KOPT-K1 (cell line): ENCODE measurements around the gene ARL2BP.

Source experiments
- H3K27ac ChIP-seq: fragments of 200-600 bp; sonication (generic); 2 replicates; pipeline ENCODE4 v1.5.1; 2016; ENCODE audit warnings: antibody characterized with exemption, mild to moderate bottlenecking, low read depth, low read length; ENCODE audit not compliant: poor library complexity, severe bottlenecking
- H3K36me3 ChIP-seq: fragments of 200-600 bp; sonication (generic); 2 replicates; pipeline ENCODE4 v1.5.1; 2017; ENCODE audit warnings: antibody characterized with exemption, mild to moderate bottlenecking, low read length, moderate library complexity; ENCODE audit not compliant: insufficient read depth
- H3K9me3 ChIP-seq: fragments of 200-600 bp; sonication (generic); 2 replicates; pipeline ENCODE4 v1.5.1; 2017; ENCODE audit warnings: antibody characterized with exemption, low read length, mild to moderate bottlenecking; ENCODE audit not compliant: insufficient read depth, poor library complexity, severe bottlenecking

The ARL2BP gene

DNA sequence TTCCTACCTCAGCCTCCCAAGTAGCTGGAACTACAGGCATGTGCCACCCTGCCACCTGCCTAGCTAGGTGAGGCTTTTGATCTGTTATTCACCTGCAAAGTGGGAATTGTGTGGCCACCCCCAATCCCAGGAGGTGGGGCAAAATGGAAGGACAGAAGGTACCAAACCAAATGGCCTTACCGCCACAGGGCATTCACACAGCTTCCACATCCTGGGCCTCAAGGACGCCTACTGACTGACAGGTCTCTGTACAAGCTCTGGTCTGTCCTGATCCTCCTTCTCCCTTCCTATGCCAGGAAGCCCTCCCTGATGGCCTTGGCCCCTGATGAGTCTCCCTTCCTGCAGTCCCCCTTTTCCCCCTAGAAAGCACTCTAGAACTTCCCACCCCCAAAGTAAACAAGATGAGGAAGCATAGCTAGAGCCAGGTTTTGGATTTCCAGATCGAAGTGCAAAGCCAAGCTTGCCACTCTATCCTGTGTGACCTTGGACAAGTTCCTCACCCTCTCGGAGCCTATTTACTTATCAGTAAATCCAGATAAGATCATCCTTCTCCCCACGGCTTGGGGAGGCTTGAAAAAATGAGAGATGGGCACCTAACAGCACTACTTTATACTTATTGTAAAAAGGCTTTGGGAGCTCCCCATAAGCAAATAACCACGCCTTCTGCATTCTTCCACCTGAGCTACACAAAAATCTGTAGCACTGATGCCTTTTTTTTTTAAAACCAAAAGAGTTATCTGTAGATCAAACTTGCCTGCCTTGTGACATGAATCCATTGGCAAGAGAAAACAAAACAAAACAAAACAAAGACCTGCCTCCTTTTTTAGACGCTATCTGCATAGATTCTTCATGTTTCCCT, 35.0 kb downstream of the ARL2BP start:
- H3K36me3 ChIP-seq, result no peaks in the 10 kb centered on the region
- H3K9me3 ChIP-seq, result no peaks in the 10 kb centered on the region
- H3K27ac ChIP-seq, result no peak overlapping the region

DNA sequence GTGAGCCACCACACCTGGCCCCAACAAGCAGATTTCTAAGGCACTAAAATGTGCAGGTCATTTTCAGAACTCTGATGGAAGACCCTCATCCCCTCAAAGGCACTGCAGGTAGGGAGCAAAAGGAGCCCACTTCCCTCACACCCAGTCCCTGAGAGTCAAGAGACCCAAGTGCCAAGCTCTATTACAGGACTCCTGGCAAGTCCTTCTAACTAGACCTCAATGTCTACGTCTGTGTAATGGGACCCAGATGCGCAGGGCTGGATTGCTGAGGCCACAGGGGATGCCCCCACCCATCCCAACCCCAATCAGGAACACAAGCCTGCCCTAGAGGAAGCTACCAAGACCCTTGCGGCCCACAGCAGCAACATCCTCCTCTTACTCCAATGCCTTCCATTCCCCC, 36.7 kb downstream of the ARL2BP start:
- H3K9me3 ChIP-seq, result no peaks in the 10 kb centered on the region
- H3K27ac ChIP-seq, result no peak overlapping the region

DNA sequence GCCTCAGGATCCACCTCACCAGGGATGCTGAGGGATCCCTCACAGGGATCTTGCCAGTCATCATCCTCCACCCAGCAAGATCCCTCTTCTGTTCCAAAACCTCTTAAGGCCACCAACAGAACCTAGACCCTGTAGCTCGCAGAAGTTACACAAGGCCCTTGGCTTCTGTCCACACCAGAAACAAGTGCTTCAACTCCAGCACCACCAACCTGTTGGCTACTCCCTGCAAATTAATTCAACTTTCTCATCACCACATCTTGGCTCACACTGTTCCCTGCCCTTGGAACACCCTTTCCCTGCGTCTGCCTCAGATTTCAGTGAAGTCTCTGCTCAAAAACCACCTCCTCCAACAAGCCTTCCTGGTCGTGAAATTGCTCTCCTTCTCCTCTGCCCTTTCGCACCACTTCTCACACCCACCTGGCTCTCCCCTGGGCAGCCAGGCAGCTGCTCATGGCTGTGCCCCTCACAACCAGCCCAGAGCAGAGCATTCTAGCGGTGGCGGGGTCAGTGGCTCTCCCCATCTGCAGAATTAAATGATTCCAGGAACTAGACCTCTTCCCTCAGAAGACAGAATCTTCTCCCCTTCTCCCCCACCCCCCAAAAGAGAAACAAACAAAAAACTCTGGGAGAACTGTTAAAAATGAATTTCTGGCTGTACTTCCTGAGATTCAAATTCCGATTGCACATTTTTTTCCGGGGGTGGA, 37.6 kb downstream of the ARL2BP start:
- Histone ChIP-seq H3K36me3 (no peaks in the 10 kb centered on the region), H3K9me3 (no peaks in the 10 kb centered on the region), H3K27ac (no peak overlapping the region)

More for the DNA sequence above, 36.7 kb downstream of the ARL2BP start:
- H3K36me3 ChIP-seq, result no peaks in the 10 kb centered on the region

DNA sequence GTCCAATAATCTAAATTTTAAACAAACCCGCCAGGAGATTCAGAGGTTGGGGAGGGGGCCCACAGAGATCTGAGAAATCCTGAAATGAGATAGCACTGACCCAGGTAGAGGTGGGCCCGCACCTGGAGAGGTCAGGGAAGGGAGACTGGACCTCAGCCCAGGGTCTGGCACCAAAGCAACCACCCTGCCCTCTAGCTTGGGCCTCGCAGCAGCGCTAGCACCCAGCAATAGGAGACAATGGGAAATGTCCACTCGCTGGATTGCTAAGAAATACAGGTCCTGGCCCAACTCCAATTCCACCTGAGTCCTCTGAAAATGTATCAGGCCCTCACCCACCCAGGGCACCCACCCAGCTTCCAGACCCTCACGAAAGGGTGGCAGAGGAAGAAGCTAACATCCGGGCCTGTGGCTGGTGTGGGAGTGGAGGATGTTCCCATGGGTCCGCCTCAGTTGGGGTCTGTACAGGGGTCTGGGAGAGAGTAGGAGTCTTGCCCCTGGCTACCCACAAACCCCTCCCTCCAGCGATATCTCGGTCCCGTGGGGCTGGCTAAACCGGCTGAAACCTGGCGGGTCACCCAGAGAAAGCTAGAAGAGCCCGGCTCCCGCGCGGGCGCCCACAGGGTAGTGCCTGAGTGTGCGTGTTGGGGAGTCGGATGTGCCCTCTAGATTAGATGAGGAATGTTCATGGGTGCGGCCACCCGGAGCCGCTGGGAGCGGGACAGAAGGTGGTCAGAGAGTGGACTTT, 38.3 kb downstream of the ARL2BP start:
- no peaks in the 10 kb centered on the region for H3K36me3 ChIP-seq
- H3K27ac ChIP-seq, result no peak overlapping the region
- no peaks in the 10 kb centered on the region for H3K9me3 ChIP-seq

DNA sequence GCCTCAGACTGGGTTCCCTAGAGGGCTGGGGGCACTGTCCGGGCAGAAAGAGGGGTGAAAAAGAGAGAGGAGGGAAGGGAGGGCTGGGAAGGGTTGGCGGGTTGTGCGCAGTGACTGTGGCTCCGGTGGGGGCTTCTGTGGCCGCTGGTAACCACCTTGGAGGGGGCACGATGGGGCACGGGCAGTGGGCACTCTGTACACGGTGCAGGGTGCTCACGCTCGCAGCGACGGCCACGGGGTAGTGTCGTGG, 38.8 kb downstream of the ARL2BP start:
- no peak overlapping the region for H3K27ac ChIP-seq
- no peaks in the 10 kb centered on the region for H3K9me3 ChIP-seq
- no peaks in the 10 kb centered on the region for H3K36me3 ChIP-seq

DNA sequence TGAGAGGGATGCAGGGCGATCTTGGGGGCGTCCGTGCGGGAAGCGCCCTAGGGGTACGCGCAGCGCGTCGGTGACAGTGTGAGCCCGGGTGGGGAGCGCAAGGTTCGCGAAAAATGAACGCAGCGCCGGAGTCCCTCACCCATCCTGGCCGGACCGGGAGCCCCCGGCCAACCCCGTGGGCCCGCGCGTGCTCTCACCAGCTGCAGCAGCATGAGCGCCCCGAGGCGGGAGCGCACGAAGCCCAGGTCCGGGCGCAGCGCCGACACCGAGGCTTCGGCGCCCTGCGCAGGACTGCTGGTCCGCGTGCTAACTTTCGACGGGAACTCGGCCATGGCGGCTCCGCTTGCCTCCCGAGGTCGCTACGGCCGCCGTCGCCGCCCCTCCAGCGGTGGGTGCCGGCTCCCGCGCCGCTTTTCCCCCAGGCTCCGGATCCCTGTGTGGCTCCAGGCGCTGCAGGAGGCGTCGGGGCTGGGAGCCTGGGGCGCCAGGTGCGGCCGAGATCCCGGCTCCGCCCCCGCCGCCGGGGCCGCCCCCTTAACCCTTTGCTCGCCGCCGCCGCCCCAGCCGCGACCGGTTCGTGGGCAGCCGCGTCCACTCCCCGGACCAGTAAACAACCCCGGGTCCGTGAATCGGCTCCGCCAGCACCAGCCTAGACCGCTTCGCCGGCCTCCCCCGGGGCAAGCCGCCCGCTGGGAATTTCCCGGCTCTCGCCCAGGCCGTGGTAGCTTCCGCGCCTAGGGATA, 39.3 kb downstream of the ARL2BP start, which contains the start of gene PLLP:
Gene PLLP (minus strand): TSS at position 464 of the 743 bp plus-strand sequence. CDS start 132 bp downstream, at position 332.
- no peak within 1 kb of the TSS for H3K27ac ChIP-seq
- no peaks in the 10 kb centered on the region for H3K9me3 ChIP-seq
- no peaks in the 10 kb centered on the region for H3K36me3 ChIP-seq

DNA sequence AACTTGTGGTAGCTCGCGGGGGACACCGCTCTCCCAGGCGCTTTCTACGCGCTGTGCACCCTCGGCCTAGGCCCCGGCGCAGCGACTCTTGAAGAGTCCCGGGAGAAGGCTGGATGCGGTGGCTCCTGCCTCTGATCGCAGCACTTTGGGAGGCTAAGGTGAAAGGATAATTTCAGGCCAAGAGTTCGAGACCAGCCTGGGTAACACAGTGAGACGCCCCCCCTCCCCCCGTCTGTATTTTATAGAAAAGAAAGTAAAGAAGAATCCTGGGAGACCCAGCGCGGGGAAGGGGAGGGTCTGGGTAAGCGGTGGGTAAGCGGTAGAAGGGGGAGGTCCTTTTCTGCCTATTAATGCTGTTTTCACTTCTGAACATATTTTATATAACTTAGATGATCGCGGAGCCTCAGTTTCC, 39.9 kb downstream of the ARL2BP start:
- Histone ChIP-seq H3K9me3 (no peaks in the 10 kb centered on the region), H3K36me3 (no peaks in the 10 kb centered on the region), H3K27ac (no peak overlapping the region)

DNA sequence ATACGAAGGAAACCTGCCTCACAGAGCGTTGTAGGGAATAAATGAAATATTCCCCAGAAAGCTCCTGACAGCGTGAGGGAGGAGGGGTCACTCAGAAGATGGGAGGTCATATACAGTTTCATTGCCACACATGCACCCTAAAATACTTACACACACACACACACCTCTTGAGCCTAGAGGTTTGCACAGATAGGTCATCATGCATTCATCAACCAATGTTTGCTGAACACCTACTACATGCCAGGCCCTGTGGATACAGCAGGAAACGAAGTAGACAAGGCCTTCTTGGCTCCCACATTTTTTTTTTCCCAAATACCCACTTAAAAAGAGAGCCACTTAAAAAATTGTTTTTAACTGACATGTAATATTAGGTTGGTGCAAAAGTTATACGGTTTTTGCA, 40.3 kb downstream of the ARL2BP start:
- Histone ChIP-seq H3K36me3 (no peaks in the 10 kb centered on the region), H3K27ac (no peak overlapping the region), H3K9me3 (no peaks in the 10 kb centered on the region)

DNA sequence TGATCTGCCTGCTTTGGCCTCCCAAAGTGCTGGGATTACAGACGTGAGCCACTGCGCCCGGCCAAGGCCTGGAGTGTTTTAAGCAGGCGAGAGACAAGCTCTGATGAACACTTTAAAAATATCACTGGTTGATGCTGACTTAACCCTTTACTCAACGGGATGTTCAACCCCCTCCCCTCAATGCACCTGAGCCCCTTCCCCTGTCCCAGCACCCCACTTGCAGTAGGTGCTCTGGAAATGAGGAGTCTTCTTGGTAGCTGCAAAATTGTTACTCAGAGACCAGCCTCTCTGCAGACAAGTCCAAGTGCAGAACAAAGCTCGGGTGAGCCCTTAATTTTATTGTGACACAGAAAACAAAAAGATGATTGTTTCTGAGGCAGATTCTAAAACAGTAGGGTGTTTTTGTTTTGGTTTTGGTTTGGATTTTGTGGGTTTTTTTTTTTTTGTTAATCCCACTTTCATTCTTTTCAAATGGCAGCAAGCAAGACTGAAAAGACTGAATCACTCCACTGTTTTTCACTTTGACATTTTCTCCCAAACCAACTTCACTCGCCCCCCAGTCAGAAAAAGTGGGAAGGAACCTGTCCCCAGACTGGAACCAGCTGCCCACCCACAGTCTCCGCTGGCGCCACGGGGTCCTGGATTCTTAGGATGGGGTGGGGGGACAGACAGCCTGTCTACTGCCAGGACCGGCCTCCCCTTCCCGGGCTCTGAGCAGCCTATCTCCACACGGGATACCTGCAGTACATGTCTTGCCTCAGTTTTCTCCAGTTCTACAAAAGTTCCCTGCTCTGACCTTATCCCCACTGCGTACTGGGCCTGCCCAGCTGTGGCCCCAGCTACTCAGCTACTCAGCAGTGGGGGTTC, 44.6 kb downstream of the ARL2BP start:
- Histone ChIP-seq H3K9me3 (no peaks in the 10 kb centered on the region), H3K27ac (peak overlapping the region; percentile 23), H3K36me3 (no peaks in the 10 kb centered on the region)

DNA sequence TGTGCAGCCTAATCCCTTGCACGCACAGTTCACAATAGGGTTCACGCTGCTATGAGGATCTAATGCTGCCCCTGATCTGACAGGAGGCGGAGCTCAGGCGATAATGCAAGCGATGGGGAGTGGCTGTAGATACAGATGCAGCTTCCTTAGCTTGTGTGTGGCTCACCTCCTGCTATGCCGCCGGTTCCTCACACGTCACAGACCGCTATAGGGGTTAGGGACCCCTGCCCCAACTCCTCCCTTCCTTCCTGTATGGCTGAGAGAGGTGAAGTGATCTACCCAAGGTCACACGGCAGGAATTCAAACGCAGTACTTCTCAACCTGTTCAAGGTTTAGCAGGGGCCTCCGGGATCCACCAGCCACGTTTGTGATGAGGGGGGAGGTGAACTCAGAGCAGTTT, 52.8 kb downstream of the ARL2BP start:
- Histone ChIP-seq H3K9me3 (no peaks in the 10 kb centered on the region), H3K36me3 (no peaks in the 10 kb centered on the region), H3K27ac (peak overlapping the region; percentile 68)

DNA sequence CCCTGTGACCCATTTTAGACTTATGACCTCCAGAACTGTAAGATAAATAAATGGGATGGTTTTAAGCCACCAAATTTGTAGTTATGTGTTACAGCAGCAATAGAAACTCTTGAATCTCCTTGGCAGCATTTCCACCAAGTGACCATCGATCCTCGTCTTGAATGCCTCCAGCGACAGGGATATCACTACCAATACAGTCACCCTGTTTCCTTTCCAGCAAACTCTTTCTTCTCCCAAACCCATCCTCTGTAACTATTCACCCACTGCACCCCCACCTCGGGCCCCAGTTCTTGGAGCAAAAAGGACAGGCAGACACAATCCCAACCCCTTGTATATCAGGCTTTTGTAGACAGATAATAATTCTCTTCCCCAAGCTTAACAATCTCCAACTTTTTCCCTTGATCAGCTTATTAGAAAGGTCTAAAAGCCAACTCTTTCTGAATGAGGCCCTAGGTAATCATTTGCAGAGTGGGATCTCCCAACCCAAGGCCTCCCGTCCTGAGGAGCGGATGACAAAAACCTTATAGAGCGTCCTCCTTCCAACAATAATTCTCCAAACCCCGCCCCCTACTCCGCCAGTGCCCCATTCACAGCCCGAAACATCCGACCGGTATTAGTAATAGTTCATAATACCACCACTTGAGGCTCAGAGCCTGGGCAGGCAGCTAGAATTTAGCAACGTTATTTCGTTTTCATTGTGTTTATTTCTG, 54.1 kb downstream of the ARL2BP start:
- Histone ChIP-seq H3K27ac (peak overlapping the region; percentile 68), H3K36me3 (no peaks in the 10 kb centered on the region), H3K9me3 (no peaks in the 10 kb centered on the region)

DNA sequence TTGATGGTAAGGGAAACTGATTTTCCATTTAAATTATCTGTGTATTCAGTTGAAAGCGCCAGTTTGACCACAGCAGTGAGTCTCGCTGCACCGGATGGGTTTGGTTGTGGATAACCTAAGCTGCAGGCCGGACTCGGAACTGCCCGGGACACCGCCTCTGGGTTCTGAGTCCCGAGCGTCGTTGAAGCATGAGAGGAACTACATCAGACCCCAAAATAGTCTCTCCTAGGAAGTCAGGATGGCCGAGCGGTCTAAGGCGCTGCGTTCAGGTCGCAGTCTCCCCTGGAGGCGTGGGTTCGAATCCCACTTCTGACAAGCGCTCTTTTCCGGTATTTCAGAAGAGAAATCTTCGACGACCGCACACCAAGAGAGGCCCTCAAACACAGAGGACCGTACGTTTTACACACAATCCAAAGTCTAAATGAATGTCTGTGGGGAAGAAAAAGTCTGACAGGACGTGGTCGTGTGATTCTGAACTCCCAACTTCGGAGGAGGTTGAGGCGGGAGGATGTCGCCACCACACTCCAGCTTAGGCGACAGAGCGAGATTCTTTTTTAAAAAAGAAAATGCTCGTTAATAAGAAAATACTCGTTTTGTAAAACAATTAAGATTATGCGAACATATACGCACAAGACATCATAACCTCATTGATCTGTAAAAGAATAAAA, 54.8 kb downstream of the ARL2BP start:
- no peaks in the 10 kb centered on the region for H3K9me3 ChIP-seq
- H3K27ac ChIP-seq, result peak overlapping the region; percentile 68
- no peaks in the 10 kb centered on the region for H3K36me3 ChIP-seq

DNA sequence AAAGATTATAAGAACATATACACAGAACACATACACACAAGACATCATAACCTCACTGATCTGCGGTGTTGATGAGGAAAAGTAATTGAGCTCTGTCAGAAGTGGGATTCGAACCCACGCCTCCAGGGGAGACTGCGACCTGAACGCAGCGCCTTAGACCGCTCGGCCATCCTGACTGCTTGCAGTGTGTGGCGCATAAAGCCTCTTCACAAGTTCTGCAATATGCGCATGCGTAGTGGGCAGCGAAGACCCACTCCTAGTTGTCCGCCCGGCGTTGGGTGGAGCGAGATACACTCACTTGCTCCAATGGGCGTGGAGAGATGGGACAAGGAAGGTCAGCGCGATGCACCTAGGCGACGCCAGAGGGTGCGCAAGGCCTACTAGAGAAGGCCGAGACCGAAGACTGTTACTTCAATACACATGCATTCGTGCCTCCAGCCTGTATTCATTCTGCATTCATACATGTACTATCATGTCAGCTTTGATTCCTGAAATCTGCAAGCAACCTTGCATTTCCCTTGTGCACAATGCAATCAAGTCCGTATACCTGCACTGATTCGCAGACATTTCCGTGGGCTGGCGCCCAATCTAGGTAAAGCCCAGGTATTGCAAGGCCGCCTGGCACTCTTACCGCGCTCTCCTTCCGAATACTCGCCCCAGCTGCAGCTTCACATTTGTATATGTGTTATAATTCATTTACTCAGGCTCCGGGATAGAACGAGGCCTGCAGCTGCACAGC, 55.5 kb downstream of the ARL2BP start:
- Histone ChIP-seq H3K27ac (peak overlapping the region; percentile 68), H3K36me3 (no peaks in the 10 kb centered on the region), H3K9me3 (no peaks in the 10 kb centered on the region)
